Muscle of arm (tissue), 12 donors: ENCODE data around the gene NDUFS6. TPM values are rescaled to one million over a fixed set of nuclear protein-coding genes. Genes with fewer than 3 reads are reported as not detected.

ENCODE experiments used
- DNase-seq: peaks from one replicate; pipeline ENCODE4 v3.0.0-alpha.2; 2013
- polyA plus RNA-seq, 12 donors: library from polyadenylated mRNA; unstranded; fragments of 120-200 nt; gene quantifications; one replicate each; pipeline ENCODE4 v1.2.1, GENCODE V29; 2013; ENCODE audit not compliant: insufficient read length in 12 of 12

Gene NDUFS6
- polyA plus RNA-seq, 12 donors, result 49.2 to 73.4 (median 57.9) TPM; not detected in 1

DNA sequence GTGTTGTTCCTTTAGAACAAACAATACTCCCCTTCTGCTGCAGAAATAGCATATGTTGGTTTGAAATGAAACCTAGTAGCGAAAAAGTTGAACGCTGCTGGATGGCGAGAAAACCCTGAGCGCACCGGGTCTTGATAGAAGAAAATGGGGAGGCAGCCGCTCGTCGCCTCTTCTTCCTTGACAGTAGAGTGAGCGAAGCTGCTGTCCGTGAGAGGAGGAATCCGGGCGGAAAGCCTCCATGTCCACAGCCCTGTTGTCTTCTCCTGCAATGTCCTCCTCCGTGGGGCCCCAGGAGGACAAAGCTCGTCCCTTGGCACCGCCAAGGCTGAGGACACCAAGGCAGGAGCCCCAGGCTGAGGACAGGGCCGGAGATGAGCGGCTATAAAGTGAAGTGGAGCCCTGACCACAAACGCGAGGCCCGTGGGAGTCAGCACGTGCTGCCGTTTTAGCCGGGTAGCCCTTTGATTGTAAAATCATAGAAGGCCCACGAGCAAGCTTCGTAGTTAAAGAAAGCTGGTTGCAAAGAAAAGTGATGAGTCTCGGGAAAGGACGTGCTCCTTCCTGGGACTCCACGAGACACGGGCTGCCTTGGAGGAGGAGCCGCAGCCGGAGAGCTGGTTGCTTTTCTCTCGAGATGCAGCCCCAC, 37.1 kb upstream of the NDUFS6 start:
- no peak for DNase-seq

DNA sequence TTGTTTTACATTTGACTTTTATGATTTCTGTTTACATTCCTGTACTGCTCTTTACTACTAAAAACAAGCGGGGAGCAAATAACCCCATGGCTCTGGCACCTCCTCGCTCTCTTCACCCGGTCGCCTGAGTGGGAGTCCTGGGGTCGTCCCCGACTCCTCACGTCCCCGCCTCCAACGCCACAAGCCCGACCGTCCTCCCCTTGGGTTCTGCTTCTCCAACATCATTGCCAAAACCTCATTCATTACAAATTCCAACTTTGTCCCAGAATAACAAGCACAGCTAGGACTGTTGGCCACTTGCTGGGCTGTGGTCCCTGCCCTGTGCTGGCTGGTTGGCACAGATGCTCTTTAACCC, 36.6 kb upstream of the NDUFS6 start:
- DNase-seq, result no peak

DNA sequence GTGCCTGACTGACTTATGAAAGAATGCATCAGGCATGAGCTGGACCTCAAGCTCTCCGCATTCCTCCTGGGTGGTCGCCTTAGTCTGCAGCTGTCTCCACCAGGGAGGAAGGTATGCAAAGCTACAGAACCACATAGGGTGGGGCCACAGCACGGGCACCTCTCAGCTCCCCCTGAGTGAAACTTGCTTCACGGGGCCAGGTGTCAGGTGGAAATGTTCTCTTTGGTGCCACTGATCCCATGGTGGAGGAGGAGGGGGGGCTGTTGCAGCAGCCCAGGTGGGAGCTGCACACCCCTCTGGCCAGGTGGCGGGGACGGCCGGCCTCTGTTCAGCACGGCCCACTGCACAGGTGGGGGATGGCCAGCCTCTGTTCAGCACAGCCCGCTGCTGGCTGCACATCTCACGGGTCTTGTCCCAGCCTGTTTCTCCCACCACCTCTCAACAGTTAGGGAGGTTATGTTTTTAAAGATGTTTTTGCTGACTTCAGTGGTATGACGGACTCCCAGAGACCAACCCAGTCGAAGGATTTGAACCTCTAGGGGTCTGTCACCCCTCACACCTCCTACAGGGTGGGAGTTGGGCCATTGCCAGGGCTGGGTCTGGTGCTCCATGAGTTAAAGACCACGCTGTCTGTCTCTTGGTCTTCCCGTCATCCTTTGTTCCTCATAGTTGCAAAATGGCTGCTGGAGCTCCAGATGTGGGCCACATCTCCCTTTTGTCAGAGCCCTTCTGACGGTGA, 35.9 kb upstream of the NDUFS6 start:
- no peak for DNase-seq

DNA sequence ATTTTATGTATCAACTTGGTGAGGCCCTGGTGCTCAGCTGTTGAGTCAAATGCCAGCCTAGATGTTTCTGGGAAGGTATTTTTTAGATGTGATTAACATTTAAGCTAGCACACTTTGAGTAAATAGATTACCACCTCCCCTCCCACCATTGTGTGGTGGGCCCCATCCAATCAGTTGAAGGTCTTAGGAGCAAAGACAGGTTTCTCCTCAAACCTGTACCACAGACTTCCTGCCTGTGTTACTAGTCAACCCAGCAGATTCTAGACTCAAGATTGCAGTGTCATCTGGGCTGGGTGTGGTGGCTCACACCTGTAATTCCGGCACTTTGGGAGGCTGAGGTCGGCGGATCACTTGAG, 35.3 kb upstream of the NDUFS6 start:
- DNase-seq, result no peak

DNA sequence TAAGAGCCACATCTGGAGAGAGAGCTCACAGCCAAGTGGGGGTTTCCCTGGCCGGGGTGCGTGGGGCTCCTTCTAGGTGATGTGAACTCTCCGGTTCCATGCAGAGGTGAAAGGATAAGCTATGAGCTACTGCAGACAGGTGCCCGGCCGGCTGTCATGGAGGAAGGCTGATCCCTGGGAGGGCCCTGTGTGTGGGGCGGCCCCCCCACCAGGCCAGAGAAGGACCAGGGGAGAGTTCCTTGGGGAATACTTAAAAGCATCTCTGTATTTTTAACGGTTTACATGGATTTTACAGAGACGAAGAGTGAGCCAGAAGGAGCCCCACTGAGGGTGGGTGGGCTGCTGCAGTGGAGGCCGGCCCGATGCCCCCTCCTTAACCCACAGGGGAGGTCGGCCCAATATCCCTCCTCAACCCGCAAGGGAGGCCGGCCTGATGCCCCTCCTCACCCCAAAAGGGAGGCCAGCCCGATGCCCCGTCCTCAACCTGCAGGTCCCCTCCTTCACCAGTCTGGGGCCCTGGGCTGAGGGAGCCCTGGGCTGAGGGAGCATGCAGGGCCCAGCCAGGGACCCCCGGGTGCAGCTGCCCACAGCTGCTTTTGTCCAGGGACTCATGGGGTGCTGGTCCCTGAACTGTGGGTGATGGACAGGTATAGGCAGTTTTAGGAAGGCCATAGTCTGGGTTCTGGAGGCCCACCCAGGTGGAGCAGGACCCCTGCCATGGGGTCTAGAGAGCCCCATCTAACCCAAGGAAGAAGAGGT, 33.5 kb upstream of the NDUFS6 start:
- no peak for DNase-seq

DNA sequence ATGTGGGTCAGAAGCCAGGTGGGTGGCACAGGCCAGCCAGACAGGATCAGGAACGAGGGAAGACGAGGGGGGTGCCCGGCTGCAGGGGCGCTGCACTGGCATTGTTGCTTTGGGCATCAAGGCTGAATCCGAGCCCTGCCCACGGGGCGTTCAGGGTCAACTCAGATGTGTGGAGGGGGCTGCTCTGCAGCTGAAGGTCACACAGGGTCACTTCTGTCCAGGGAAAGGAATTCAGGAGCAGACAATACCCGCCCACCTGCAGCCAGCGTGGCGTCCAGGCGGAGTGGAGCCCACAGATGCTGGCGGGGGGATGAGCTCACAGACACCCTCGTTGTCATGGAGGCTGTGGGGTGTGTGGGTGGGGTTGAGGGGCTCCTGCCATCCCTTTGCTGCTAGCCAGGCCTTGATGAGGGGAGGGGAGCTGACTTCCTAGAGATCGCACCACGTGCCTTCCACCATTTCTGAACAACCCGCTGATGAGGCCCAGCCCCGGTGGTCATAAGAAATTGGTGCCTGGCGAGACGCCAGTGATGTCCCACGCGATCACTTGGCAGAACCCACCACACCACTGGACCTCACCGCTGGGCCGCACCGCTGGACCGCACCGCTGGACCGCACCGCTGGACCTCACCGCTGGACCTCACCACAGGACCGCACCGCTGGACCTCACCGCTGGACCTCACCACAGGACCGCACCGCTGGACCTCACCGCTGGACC, 32.8 kb upstream of the NDUFS6 start:
- DNase-seq, result no peak

DNA sequence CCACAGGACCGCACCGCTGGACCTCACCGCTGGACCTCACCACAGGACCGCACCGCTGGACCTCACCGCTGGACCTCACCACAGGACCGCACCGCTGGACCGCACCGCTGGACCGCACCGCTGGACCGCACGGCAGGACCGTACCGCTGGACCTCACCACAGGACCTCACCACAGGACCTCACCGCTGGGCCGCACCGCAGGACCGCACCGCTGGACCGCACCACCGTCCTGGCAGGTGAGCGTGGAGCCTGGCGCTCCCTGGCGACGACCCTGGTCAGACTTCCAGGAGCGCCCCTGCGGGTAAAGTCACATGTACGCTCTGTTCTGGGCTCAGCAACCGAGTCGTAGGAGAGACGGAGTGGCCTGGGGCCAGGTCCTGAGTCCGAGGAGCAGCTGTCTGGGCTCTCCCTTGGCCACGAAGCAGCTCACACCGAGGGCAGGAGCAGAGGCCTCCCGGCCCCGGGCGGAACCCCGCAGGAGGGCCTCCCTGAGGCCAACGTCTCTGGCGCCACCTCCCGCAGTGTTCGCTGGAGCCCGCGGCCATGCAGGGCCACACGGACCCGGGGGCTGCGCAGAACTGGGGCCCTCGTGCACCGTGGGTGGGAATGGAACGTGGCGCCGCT, 32.1 kb upstream of the NDUFS6 start:
- no peak for DNase-seq

DNA sequence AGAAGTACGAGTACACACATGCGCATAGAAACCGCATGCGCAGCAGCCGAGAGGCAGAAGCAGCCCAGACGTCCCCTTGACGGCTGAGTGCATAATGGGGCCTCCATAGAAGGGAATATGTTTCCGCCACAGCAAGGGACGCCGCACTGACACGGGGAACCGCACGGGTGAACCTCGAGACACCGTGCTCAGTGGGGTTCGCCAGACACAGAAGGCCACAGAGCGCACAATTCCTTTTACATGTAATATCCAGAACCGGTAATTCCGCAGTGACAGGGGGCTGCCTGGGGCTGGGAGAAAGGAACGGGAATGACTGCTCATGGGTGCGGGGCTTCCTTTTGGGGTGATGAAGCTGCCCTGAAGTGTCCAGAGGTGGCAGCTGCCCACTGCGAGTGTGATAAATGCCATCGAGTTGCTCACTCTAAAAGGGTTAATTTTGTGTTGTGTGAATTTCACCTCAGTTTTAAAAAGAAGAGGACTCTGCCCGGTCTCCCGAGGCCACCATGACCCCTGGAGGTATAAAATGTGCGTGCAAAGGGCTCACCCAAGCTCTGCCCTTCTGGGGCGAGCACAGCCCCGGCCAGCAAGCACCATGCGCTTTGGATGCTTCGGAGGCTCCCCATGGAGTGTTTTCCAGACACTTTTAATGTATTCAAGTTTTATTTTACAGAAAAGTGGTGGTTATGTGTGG, 31.3 kb upstream of the NDUFS6 start:
- DNase-seq, result no peak

DNA sequence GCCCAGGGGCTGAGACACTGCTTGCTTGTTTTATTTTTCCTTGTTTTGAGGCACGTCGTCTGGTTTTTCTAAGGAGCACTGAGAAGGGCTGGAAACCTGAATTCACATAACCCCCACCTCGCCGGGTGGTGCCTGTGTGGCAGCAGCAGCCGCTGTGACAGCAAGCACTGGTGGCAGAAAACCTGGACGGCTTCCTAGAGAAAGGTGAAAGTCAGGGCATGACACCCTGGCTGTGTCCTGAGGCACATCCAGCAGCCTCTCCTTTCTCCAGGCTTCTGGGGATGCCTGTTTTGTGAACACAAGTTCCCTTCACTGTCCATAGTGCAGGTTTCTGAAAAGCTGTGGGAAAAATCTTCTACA, 30.8 kb upstream of the NDUFS6 start:
- no peak for DNase-seq

DNA sequence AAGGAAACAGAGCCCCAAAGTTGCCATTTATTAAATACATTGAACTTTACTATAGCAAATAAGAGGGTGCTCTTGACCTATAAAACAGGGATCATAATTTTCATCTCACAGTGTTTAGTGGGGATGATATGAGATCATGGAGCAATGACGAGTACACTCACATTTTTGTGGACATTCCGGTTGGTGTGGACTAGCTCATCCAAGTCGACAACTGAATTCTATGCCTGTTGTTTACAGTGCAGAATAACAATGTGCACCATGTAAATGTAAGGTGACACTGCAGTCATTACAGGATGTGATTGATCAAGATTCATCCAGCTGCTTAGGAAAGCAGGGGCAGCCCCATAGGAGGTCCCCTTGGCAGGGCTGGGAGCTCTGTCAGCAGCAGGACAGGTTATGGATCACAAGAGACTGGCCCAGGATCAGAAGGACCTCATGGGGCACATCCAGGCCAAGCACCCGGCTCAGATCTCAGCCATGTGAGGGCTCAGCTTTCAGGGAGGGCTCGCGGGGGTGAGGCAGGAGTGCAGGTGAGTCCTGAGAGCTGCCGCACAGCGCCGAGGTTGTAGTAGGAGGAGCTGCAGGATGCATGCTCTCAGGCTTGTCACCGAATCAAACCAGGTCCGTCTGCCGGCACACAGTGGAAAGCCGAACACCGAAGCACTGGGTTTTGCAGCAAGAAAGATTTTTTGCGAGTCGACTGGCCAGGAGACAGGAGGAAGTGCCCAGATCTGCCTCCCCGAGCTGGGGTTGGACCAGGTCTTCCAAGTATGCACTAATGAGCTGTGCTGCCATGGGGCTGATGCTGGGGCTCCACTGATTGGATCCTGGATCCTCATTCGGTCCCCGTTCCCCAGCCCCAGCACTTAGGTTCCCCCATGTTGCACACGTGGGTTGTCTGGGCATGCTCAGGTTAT, 29.8 kb upstream of the NDUFS6 start:
- DNase-seq, result no peak

DNA sequence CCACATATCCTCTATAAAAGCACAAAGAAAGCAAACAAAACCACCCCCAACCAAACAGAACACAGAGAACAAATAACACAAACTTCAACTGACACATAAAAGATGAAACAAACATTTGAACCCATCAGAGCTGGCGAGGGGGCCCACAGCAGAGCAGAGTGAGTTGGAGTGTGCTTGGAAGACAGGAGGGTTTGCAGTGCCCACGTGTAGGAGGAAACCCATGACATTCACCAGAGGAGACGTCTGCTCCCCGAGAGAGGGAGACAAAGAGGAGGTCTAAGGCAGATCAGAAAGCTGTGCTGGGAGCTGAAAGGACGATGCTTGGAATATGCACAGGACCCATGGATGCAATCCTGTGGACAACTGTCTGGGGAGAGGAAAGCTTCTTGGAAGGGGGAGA, 28.6 kb upstream of the NDUFS6 start:
- DNase-seq, result no peak

DNA sequence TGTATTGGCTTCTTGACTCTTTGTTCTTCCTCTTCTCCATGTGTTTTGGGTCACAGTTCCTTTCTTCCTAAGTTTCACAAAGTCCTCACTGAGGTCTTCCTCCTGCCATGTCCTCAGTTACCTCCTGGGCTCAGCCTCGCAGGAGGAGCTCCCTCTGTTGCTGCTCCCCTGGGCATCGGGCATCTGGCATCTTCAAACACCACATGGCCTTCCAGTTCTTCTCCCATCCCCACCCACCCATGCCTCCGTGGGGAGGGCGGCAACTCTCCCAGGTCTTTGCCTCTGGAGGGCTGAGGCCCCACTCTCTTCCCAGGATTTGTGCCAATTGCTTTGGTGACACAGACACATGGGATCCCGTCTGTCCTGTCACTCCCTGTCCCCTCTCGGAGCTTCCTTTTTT, 24.4 kb upstream of the NDUFS6 start:
- DNase-seq, result no peak

DNA sequence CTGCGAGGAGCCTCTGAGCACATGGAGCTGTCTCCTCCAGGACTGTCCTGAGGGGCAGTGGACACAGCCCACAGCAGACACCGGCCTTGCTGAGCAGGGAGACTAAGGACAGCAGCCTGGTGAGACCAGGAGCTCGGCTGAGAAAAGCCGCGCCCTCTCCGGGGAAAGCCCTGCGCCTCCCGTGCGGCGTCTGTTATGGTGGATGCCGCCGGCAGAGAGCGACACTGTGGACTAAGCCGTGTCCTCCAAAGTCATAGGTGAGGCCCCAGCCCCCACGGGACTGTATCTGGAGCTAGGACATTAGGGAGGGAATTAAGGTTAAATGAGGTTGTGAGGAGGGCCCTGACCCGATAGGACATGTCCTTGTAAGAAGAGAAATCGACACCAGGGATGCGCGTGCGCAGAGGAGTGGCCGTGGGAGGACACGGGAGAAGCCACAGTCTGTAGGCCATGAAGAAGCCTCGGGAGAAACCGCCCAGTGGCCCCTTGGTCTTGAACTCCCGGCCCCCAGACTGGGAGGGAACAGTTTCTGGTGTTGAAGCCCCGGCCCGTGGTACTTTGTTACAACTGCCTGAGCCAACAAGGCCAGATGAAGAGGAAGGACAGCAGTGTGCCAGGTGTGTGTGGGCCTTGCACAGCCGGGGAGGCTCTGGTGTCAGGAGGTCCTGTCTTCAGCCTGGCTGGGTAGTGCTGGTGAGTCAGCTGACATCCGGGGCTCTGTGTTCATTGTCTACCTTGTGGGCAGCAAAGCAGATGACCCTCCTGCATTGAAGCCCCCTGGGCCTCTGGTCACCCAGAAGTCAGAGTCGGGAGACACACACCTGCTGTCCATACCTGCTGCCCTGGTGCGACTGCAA, 23.7 kb upstream of the NDUFS6 start:
- DNase-seq, result no peak

DNA sequence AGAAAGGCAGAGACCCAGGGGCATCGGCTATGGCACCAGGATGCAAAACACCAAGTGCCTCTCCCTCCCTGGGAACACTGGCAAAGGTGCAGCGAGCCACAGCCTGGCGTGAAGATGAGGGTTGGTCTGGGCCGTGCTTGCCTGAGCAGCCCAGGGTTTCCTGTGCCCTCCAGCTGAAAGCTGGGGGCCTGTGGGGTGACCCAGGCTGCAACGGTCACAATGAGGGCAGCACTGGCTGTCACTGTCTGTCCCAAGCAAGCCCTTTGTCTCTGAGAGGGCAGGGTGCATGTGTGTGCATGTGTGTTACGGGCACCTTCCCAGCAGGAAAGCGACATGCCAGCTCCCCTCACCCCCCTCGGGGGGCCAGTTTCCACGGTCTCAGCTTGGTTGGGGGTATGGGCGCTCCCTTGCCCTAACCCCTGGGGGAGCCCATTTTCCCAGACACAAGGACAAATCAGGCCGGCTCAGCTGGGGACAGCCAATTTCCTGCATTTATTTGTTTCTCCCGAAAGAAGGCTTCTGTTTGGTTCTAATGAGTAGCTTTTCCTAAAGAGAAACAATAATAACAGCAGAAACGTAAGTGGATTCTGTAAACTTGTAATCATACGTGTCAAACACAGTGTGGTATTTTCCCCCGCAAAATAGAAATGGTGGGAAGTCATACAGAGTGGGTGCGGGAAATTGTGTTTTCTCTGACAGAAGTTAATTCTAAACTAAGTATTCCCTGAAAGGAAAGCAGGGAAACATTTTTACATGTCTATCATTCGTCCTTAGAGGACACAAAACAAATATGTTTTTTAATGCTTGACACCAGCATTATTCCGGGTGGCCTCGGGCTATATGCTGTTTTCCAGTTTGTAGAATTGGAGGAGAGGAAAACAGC, 22.8 kb upstream of the NDUFS6 start:
- DNase-seq, result no peak

DNA sequence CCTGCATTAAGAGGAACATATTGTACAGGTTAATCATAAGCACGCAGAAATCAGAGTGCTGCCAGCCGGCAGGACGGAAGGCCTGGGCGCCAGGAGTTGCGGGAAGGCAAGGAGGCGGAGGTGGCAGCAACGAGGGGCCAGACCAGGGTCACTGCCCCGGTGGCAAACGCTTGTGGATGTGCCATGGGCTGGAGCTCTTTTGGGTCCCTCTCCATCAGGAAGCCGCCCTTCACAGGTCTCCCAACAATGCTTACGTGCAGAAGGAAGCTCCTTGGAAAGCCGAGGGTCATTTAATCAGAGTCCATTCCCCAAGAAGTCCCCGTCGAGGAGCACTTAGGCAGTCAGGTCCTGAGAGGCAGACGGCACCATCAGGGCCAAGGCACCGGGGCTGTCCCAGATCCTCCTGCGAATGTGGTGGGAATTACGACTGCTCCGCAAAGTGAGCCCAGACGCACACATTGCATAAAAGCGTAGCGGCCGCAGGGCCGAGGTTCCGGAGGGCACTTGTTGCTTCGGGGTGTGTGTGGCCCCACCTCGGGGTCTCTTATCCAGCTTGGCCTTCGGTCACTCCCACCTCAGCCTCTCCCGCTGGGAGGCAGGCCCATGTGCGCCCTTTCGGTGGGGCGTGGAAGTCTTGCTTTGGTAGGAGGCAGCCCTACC, 22.1 kb upstream of the NDUFS6 start:
- DNase-seq, result no peak

DNA sequence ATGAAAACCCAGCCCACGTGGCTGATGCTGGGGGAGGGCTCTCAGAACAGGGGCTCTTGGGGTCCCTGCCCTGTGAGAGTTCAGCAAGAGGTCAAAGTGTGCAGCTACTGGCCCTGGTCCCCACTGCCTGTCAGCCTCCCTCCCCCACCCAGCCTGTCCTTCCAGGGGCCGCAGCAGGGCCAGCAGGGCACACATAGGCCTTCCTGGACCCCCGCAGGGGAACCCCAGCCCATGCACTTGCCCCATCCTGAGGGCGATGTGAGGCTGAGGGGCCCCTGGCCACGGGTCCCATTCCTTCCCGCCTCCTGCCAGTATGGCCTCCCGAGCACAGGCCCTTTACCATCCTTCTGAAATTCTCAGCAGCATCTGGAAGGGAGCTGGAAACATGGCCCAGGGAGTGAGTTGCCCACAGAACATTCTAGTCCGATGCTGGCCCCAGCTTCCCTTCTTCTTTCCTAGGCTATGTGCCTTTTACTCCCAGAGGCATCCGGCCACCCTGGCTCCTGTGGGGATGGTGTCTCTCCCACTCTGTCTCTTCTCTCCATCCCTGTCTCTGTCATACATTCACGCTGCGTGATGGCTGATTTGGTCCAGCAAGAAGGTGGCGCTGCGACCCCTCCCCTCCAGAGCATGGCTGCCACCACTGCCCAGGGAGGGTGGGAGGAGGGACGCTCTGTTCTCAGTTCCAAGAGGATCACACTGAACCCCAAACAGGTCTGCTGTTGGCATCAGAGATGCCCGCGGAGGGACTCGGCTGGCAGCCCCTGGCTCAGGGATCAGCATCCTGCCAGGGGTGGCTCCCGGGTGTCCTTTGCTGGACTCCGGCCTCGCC, 21.2 kb upstream of the NDUFS6 start:
- no peak for DNase-seq

DNA sequence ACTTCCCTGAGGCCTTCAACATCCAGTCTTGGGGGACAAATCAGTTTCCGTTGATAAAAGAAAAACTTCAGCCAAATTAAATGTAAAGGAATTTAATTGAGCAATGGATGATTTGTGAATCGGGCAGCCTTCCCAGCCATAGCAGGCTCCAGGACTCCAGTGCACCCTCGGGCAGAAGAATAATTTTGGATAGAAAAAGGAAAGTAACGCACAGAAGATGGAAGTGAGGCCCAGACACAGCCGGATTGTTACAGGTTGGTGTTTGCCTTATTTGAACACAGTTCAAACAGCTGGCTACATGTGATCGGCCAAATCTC, 20.6 kb upstream of the NDUFS6 start:
- no peak for DNase-seq
